ENCODE data around the gene PSMA7.

PSMA7 gene

DNA sequence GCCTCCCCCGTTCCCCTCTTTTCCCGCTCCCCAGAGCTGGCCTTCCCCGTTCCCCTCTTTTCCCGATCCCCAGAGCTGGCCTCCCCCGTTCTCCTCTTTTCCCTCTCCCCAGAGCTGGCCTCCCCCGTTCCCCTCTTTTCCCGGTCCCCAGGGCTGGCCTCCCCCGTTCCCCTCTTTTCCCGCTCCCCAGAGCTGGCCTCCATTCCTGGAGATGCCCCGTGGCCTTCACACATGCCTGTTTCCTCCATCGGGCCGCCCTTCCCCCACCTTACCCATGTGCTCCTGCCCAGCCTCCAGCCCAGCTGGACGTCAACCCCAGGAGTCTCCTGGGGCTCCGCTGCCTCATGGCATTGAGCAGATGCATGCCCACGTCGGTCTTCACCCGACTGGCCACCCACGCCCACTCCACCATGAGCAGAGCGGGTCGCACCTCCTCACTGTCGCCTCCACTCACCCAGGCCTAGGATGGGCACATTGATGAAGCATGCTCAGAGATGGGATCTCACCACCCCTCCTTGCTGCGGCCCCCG is 8.7 kb upstream of the PSMA7 start:
- Histone ChIP-seq H4K20me1 (ENCODE audit: insufficient read depth, low read length, poor library complexity, severe bottlenecking) (peaks cover 54% of the 10 kb centered on the region), H3K9me2 (replicated peaks; ENCODE audit: low read depth, low read length) (no peaks in the 10 kb centered on the region), H3K9me3 (ENCODE audit: insufficient read depth, low read depth, low read length) (no peaks in the 10 kb centered on the region), H3F3A (ENCODE audit: low read depth) (no peaks in the 10 kb centered on the region), H3K79me2 (ENCODE audit: insufficient read depth, low read length) (peaks cover 99% of the 10 kb centered on the region), H3K4me3 (ENCODE audit: low read length, poor library complexity, severe bottlenecking) (no peak overlapping the region), H3K27me3 (ENCODE audit: insufficient read depth, low read length, poor library complexity, severe bottlenecking) (no peaks in the 10 kb centered on the region), H3K36me3 (ENCODE audit: insufficient read depth, low read length) (peaks cover 29% of the 10 kb centered on the region; the same call in 1 of the 2 replicates), H2AFZ (ENCODE audit: low read length) (no peak overlapping the region), H3K4me1 (ENCODE audit: insufficient read depth, low read length, poor library complexity, severe bottlenecking) (peaks cover 3% of the 10 kb centered on the region), H3K4me2 (ENCODE audit: low read depth, low read length, poor library complexity, severe bottlenecking) (no peak overlapping the region), H3K9ac (ENCODE audit: low read depth, low read length, poor library complexity, severe bottlenecking) (no peak overlapping the region)
- no peak for TF ChIP-seq EZH2phosphoT487 (IDR thresholded peaks at IDR 0.05; ENCODE audit: borderline replicate concordance)
- TF ChIP-seq, protein P1, sequence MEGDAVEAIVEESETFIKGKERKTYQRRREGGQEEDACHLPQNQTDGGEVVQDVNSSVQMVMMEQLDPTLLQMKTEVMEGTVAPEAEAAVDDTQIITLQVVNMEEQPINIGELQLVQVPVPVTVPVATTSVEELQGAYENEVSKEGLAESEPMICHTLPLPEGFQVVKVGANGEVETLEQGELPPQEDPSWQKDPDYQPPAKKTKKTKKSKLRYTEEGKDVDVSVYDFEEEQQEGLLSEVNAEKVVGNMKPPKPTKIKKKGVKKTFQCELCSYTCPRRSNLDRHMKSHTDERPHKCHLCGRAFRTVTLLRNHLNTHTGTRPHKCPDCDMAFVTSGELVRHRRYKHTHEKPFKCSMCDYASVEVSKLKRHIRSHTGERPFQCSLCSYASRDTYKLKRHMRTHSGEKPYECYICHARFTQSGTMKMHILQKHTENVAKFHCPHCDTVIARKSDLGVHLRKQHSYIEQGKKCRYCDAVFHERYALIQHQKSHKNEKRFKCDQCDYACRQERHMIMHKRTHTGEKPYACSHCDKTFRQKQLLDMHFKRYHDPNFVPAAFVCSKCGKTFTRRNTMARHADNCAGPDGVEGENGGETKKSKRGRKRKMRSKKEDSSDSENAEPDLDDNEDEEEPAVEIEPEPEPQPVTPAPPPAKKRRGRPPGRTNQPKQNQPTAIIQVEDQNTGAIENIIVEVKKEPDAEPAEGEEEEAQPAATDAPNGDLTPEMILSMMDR (conservative IDR thresholded peaks at IDR 0.05; ENCODE audit: low read length) = no peak

DNA sequence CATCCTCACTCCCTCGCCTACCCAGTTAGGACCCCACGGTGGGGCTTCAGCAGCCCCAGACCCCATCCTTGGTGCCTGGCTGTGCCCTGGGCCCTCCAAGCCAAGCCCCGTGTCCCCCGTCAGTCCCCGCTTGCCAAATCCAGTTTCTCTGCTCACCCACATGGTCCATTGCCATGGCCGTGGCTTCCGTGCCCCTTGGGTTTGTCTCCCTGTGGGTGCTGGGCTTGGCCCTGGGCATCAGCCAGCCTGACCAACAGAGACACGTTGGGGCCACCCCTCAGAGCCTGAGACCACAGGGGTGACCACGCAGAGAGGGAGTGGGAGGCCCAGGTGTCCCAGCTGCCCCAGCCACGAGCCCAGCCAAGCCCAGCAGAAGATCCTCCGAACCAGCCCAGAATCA is 8.0 kb upstream of the PSMA7 start:
- peaks cover 99% of the 10 kb centered on the region for H3K79me2 ChIP-seq (ENCODE audit: insufficient read depth, low read length)
- H3F3A ChIP-seq (ENCODE audit: low read depth) = no peaks in the 10 kb centered on the region
- H3K4me3 ChIP-seq (ENCODE audit: low read length, poor library complexity, severe bottlenecking) = no peak overlapping the region
- no peak overlapping the region for H2AFZ ChIP-seq (ENCODE audit: low read length)
- peaks cover 29% of the 10 kb centered on the region; the same call in 1 of the 2 replicates for H3K36me3 ChIP-seq (ENCODE audit: insufficient read depth, low read length)
- no peak overlapping the region for H3K4me2 ChIP-seq (ENCODE audit: low read depth, low read length, poor library complexity, severe bottlenecking)
- no peaks in the 10 kb centered on the region for H3K27me3 ChIP-seq (ENCODE audit: insufficient read depth, low read length, poor library complexity, severe bottlenecking)
- TF ChIP-seq, protein P1 (conservative IDR thresholded peaks at IDR 0.05; ENCODE audit: low read length) = no peak
- no peak for TF ChIP-seq EZH2phosphoT487 (IDR thresholded peaks at IDR 0.05; ENCODE audit: borderline replicate concordance)
- H4K20me1 ChIP-seq (ENCODE audit: insufficient read depth, low read length, poor library complexity, severe bottlenecking) = peaks cover 54% of the 10 kb centered on the region
- H3K9me2 ChIP-seq (replicated peaks; ENCODE audit: low read depth, low read length) = no peaks in the 10 kb centered on the region
- no peaks in the 10 kb centered on the region for H3K9me3 ChIP-seq (ENCODE audit: insufficient read depth, low read depth, low read length)
- H3K4me1 ChIP-seq (ENCODE audit: insufficient read depth, low read length, poor library complexity, severe bottlenecking) = peaks cover 7% of the 10 kb centered on the region
- no peak overlapping the region for H3K9ac ChIP-seq (ENCODE audit: low read depth, low read length, poor library complexity, severe bottlenecking)

DNA sequence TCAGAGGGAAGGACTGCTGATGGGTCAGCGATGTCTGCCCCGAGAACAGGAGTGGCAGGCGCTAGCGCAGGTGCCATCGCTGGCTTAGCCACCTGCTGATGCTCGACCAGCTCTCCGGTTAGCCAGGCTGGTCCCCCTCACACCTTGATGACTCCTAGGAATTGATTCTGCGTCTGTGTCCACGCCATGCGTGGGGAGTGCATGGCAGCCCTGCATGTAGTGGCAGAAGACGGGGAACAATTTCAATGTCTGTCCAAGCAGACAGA is 7.0 kb upstream of the PSMA7 start:
- Histone ChIP-seq H3K79me2 (ENCODE audit: insufficient read depth, low read length) (peaks cover 99% of the 10 kb centered on the region), H3K4me3 (ENCODE audit: low read length, poor library complexity, severe bottlenecking) (no peak overlapping the region), H3K9me3 (ENCODE audit: insufficient read depth, low read depth, low read length) (no peaks in the 10 kb centered on the region), H2AFZ (ENCODE audit: low read length) (no peak overlapping the region), H3F3A (ENCODE audit: low read depth) (no peaks in the 10 kb centered on the region), H3K9ac (ENCODE audit: low read depth, low read length, poor library complexity, severe bottlenecking) (no peak overlapping the region), H3K4me1 (ENCODE audit: insufficient read depth, low read length, poor library complexity, severe bottlenecking) (peaks cover 15% of the 10 kb centered on the region), H3K9me2 (replicated peaks; ENCODE audit: low read depth, low read length) (no peaks in the 10 kb centered on the region), H3K36me3 (ENCODE audit: insufficient read depth, low read length) (peaks cover 24% of the 10 kb centered on the region; the same call in 1 of the 2 replicates), H3K27me3 (ENCODE audit: insufficient read depth, low read length, poor library complexity, severe bottlenecking) (no peaks in the 10 kb centered on the region), H3K4me2 (ENCODE audit: low read depth, low read length, poor library complexity, severe bottlenecking) (no peak overlapping the region), H4K20me1 (ENCODE audit: insufficient read depth, low read length, poor library complexity, severe bottlenecking) (peaks cover 64% of the 10 kb centered on the region)
- TF ChIP-seq, protein P1 (conservative IDR thresholded peaks at IDR 0.05; ENCODE audit: low read length) = no peak
- no peak for TF ChIP-seq EZH2phosphoT487 (IDR thresholded peaks at IDR 0.05; ENCODE audit: borderline replicate concordance)

Measured in Loucy (cell line).